Ammon's horn (tissue), 1 donor: ENCODE measurements around the gene CAV2.

Experiments
- DNase-seq: peaks from one replicate; pipeline ENCODE4 v3.0.0-alpha.2; 2016; ENCODE audit warnings: low spot score

CAV2 gene

GRCh38 chr7:116495736-116496135 lies 3.8 kb upstream of the CAV2 start:
- no peak for DNase-seq

GRCh38 chr7:116496653-116497052 lies 2.9 kb upstream of the CAV2 start:
- DNase-seq, result no peak

DNA sequence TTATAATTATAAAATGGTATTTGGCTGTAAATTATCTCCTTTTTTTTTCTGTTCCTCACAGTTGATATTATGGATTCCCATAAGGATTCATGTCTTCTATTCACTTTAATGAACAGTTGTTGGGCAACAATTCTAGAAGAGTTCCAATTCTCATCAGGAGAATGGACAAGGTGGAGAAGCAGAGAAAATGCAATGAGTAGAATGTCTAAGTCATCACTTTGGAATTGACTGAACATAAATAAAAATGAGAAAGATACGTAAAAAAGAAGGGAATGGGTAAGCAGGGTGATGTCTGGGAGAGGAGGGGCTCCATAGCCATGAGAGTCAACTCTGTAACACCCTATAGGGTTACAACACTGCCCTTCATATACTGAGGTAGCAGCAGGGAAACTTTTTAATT lies 1.8 kb upstream of the CAV2 start:
- DNase-seq, result no peak

GRCh38 chr7:116500078-116500853 lies 728 bp downstream of the CAV2 start:
- DNase-seq, result peak; percentile 15

DNA sequence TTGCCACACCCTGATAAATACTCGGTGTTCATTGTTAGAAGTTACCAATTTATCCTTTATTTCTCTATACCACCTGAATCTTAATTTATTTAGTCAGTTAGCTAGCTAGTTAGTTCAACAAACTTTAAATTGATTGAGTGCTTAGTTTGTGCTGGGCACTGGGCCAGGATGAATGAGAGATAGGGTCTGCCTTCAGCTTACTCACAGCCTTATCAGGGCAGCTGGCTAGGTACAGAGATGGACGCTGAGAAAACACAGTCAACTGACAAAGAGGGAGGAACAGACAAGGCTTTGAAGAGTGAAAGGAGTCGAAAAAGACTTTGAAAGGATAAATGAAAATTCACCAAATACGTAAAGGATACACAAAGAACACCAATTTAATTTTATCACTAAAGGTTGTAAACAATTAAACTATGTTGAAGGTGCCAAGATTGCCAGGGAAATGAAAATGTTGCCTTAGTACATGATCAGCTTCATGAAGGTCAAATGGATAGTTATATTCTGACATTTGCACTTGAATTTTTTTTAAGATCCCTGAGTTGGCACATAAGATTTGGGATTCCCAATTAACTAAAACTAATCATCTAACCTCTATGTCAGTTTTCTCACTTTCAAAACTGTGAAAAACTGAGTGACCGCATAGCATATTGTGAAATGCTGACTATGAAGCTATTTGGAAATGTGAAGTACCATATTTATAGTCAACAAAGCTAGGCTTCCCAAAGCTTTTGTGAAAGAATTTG lies 2.1 kb downstream of the CAV2 start:
- DNase-seq, result no peak

GRCh38 chr7:116502201-116503096 lies 2.9 kb downstream of the CAV2 start:
- DNase-seq, result no peak

GRCh38 chr7:116503835-116504234 lies 4.3 kb downstream of the CAV2 start:
- no peak for DNase-seq

DNA sequence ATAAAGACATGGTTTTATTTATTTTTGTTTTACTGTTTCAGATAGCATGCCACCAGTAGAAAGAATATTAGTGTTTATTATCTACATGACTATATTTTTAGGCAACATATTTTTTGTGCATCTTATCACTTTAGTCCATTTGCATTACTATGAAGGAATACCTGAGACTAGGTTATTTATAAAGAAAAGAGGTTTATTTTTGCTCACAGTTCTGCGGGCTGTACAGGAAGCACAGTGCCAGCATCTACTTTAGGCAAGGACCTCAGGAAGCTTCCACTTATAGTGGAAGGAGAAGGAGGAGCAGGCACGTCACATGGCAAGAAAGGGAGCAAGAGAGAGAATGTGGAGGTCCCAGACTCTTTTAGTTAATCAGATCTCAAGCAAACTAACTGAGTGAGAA lies 5.7 kb downstream of the CAV2 start:
- no peak for DNase-seq

GRCh38 chr7:116505823-116506222 lies 6.3 kb downstream of the CAV2 start:
- DNase-seq, result no peak

- DNase-seq, result no peak
Observed at GRCh38 chr7:116509982-116510579, 10.5 kb downstream of the CAV2 start.

DNA sequence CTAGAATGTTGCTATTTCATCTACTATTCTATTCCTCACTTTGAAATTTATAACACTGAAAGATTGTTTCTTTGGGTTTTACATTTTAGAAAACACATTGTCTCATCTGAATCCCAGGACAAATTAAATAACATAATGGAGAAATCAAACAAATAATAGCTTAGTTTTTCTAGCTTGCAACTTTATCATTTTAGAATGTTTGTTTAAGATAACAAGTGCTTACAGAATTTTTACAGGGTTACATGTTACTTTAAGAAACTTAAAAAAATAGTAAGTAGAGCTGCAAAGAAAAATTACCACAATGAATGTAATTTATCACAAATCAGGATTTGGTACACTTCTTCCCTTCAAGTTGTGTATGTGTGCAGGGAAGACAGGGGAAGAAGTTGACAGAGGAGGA lies 11.3 kb downstream of the CAV2 start:
- no peak for DNase-seq

DNA sequence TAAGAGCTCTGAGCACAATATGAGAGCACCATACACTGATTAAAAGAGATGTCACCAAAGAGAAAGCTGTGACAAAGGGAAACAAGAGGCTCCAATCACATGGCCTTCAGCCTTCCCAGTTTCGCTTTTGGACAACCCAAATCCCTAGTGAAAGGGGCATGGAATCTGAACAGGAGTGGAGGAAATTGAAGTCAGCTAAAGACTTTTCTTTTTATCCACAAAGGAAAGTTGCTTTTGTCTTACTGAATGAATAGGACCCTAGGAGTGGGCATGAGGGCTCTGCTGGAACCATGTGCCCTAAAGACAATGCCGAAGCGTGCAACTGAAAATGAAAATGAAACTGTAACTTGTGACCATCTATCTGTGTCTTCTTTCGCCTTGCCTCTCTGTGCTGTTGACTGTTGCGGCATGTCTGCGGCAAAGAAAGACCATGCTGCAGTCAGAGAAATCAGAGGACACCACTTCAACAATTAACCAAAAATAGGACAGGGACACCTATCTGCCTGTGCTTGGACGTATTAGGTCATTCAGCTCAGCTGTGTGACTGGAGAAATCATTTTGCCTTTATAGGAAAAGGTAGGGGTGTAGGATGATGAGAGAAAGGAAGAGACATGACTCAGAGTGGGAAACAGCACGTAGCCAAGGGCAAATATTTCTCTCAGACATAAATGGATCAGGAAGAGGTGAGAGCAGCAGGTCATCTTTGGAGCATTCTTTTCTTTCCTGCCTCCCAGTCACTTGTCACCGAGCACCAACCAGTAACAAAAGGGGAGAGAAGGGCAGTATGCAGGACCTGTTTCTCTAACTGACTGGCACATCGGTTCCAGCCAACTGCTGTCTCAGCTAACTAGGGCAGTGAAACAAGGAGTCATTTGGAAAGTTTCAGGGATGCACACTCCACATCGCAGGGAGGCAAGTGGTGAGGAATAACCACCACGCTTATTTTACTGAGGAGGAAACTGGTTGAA lies 12.3 kb downstream of the CAV2 start:
- peak; percentile 52 for DNase-seq

DNA sequence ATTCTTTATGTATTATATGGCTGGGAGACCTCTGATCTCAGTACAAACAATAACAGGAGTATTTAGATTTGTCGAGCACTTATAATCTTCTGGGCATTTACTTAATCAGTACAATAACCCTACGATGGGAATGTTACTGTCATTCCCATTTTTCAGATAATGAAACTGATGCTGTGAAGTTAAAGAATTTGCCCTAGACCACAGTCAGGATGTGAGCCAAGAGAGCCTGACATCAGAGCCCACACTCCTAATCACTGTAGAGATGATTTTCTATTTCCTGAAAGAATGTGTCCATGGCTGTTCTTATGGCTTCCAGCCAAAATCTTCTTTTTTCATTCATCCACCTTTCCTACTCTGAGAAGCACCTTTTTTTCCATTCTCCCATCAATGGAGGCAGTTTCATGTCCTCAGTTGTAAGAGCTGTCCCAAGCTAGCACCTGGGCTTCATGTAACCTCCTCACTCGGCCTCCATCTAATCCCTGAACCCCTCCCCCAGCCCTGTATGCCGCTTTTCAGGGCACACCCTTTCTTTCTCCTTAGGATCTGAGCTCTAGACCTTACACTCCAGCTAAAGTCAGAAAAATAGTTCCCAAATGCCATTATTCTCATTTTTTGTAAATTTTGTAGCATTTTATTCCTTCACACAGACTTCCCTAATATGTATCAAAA lies 13.1 kb downstream of the CAV2 start:
- DNase-seq, result no peak

- no peak for DNase-seq
Observed at GRCh38 chr7:116515584-116515983, 16.0 kb downstream of the CAV2 start.

DNA sequence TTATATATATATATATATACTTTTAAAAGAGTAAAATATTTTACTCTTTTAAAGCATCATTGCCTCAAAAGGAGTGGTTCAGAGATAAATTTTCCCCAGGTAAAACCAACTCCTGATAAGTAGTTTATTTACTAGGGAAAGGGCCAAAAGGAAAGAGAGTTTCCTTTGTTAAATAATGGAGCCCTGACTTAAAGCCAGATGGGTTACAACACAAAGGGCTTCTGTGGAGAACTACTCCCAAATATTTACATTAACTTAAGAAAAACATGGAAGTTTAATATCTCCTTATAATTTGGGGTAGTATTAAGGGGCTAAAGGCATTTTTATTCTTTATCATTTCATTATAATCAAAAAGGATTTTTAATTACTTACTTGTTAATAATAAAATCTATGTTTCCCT lies 16.8 kb downstream of the CAV2 start:
- no peak for DNase-seq

- DNase-seq, result no peak
Observed at GRCh38 chr7:116517626-116518025, 18.1 kb downstream of the CAV2 start.

DNA sequence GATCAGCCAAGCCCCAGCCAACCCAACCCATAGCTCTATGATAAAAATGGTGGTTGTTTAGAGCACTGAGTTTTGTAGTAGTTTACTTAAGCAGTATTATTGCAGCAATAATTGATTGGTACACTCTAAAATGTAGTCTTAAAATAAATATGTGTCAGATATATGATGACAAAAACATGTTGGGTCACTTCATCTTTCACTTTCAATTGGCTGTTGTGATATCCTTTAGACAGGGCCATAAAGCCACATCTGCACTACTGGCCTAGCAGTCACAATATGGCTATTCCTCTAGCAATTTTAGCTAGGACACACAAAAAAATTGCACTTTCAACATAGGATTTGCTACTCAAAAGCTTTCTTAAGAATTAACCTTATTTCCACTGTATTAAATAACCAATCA lies 19.4 kb downstream of the CAV2 start:
- DNase-seq, result no peak

DNA sequence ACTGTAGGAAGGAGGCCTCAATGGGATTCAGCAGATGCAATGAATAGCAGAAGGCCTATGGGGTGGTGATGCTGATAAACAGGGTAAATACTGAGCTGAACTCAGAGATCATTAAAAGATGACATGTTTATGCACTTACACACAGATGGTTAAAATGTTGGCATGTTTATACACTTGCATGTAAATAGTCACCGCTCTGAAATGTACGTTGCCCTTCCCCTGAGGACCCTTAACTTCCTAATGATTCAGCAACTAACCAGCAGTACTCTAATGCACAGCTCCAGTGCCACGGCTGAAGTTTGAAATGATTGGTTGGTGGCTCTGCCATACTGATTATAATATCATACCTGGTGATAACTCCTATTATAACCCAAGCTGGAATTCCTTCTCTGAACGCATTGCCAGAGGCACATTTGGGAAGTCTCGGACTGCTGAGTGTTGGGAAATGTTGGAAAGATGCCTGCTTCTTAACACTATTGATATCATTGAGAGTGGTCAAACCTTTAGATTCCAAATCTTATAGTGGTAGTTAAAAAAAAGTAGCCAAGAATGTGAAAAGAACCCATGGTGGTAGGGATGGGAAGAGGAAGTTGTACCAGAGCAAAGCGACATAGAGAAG lies 21.6 kb downstream of the CAV2 start:
- DNase-seq, result no peak

DNA sequence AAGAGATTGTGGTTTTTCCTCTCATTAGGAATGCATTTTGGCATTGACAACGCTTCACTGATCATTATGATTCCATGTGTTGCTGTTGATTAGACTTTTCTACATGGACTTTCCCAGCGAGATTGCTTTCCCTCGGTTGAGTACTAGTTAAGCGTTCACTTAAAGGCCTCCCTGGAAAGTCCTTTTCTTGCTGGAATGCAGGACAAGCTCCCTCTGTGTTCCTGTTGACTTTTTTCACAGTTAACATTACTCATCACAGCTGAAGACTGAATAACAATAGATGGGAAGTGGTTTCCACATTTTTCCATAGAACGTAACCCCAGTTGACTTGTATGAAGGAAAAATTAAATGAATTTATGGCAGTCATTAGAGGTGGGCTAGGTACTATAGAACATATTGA lies 22.7 kb downstream of the CAV2 start:
- DNase-seq, result no peak

DNA sequence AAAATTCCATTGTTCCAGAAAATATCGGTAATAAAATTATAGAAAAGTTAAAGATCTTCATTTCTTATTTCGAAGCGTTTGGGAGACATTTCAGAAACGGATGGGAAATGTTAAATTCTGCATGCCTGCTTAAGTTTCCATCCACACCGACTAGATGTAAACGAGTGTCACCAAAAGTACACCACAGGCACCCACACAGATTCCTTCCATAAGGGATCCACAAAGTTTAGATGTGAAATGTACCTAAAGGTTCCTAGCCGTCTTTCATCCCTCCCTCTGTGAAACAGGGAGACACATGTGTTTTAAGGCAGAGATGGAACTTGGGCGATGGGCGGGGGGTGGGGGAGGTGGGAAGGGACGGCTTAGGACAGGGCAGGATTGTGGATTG lies 24.7 kb downstream of the CAV2 start:
- DNase-seq, result no peak
